GM23338 (cell line): ENCODE data around the gene SPATA2L.

Experiments
- CREB1 ChIP-seq: fragments of 250-450 bp; sonication (Bioruptor Pico); IDR thresholded peaks from 2 replicates; pipeline ENCODE4 v1.5.0; 2020; ENCODE audit warnings: low read depth, mild to moderate bottlenecking, moderate library complexity
- CTCF ChIP-seq, 2 experiments: fragments of 200-600 bp in 1 of 2; sonication (generic) in 1 of 2; conservative IDR thresholded peaks; 2 replicates each; pipeline versions ENCODE4 v1.5.1 to v1.6.1; 2016 to 2017; ENCODE audit warnings: antibody characterized with exemption in 2 of 2, low read depth in 2 of 2, mild to moderate bottlenecking in 2 of 2, moderate library complexity in 1 of 2
- EZH2 ChIP-seq: fragments of 200-600 bp; sonication (generic); IDR thresholded peaks from one replicate; pipeline ENCODE4 v1.8.0; 2017; ENCODE audit warnings: antibody characterized with exemption, mild to moderate bottlenecking, low read depth; ENCODE audit not compliant: unreplicated experiment
- EZH2phosphoT487 ChIP-seq: fragments of 200-600 bp; sonication (generic); IDR thresholded peaks from one replicate; pipeline ENCODE4 v1.8.1; 2018; ENCODE audit warnings: antibody characterized with exemption; ENCODE audit not compliant: unreplicated experiment
- NANOG ChIP-seq: IDR thresholded peaks from 2 replicates; pipeline ENCODE4 v1.6.1; 2016; ENCODE audit warnings: antibody characterized with exemption, borderline replicate concordance
- POLR2AphosphoS5 ChIP-seq: IDR thresholded peaks from 2 replicates; pipeline ENCODE4 v1.6.1; 2016; ENCODE audit warnings: antibody characterized with exemption, low read depth
- REST ChIP-seq: IDR thresholded peaks from one replicate; pipeline ENCODE4 v1.6.1; 2018; ENCODE audit warnings: antibody characterized with exemption; ENCODE audit not compliant: unreplicated experiment
- ZNF114 ChIP-seq: fragments of 250-450 bp; sonication (Bioruptor Pico); IDR thresholded peaks from 2 replicates; pipeline ENCODE4 v1.5.0; 2020; ENCODE audit warnings: mild to moderate bottlenecking, moderate library complexity
- ZNF331 ChIP-seq: fragments of 250-450 bp; sonication (Bioruptor Pico); IDR thresholded peaks from 2 replicates; pipeline ENCODE4 v1.5.0; 2020; ENCODE audit warnings: low read depth, mild to moderate bottlenecking, moderate library complexity

- TF ChIP-seq CTCF (conservative IDR thresholded peaks at IDR 0.05; ENCODE audit: low read depth in 2 of 2), result no peak
- no peak for TF ChIP-seq EZH2
- TF ChIP-seq CREB1 (CRISPR knock-in tag), result no peak
- no peak for TF ChIP-seq POLR2AphosphoS5
- TF ChIP-seq EZH2phosphoT487, result no peak
- TF ChIP-seq REST, result no peak
- TF ChIP-seq ZNF114 (CRISPR knock-in tag), result no peak
- no peak for TF ChIP-seq ZNF331 (CRISPR knock-in tag)
- TF ChIP-seq NANOG, result no peak
Observed at GRCh38 chr16:89746043-89746442, 44.5 kb upstream of the SPATA2L start.
